H1 (cell line): ENCODE measurements around the gene CAPZB.

ENCODE experiments used
- ATF3 ChIP-seq: IDR thresholded peaks from 2 replicates; pipeline ENCODE4 v1.6.1; 2011; ENCODE audit warnings: low read depth, mild to moderate bottlenecking, low read length; ENCODE audit not compliant: insufficient read depth
- EZH2 ChIP-seq: fragments of 200-600 bp; sonication (generic); IDR thresholded peaks from 2 replicates; pipeline ENCODE4 v1.7.1; 2012; ENCODE audit warnings: low read depth, mild to moderate bottlenecking, moderate library complexity, low read length, inconsistent platforms; ENCODE audit not compliant: severe bottlenecking
- FOSL1 ChIP-seq: IDR thresholded peaks from 2 replicates; pipeline ENCODE4 v1.6.1; 2011; ENCODE audit warnings: mild to moderate bottlenecking, low read depth, low read length, moderate library complexity; ENCODE audit not compliant: insufficient read depth
- GABPA ChIP-seq: IDR thresholded peaks from 2 replicates; pipeline ENCODE4 v1.6.1; 2011; ENCODE audit warnings: mild to moderate bottlenecking, low read length, moderate library complexity, borderline replicate concordance; ENCODE audit not compliant: insufficient read depth
- POLR2A ChIP-seq, 2 experiments: IDR thresholded peaks; 1 replicate in 1 of 2; 2 replicates in 1 of 2; pipeline ENCODE4 v1.6.1; 2011; ENCODE audit warnings: low read depth in 2 of 2, low read length in 2 of 2, mild to moderate bottlenecking in 2 of 2; ENCODE audit errors: control extremely low read depth in 1 of 2
- POLR2AphosphoS5 ChIP-seq: IDR thresholded peaks from 2 replicates; pipeline ENCODE4 v1.6.1; 2011; ENCODE audit warnings: low read depth, low read length
- SRF ChIP-seq: IDR thresholded peaks from 2 replicates; pipeline ENCODE4 v1.6.1; 2011; ENCODE audit warnings: mild to moderate bottlenecking, low read depth, low read length, moderate library complexity
- TAF1 ChIP-seq: IDR thresholded peaks from 2 replicates; pipeline ENCODE4 v1.6.1; 2011; ENCODE audit warnings: mild to moderate bottlenecking, low read depth, low read length
- TF ChIP-seq, protein P1 (sequence below), 3 experiments: IDR thresholded peaks; 1 replicate in 2 of 3; 2 replicates in 1 of 3; pipeline versions ENCODE4 v1.5.1 to v1.6.1; 2011; ENCODE audit warnings: low read length in 3 of 3, mild to moderate bottlenecking in 3 of 3, inconsistent platforms in 2 of 3, low read depth in 1 of 3, moderate library complexity in 1 of 3; ENCODE audit not compliant: insufficient read depth in 1 of 3; ENCODE audit errors: control extremely low read depth in 1 of 3
- TF ChIP-seq, protein P2 (sequence below): IDR thresholded peaks from 2 replicates; pipeline ENCODE4 v1.6.1; 2011; ENCODE audit warnings: low read length, improper control_type of control experiment

DNA sequence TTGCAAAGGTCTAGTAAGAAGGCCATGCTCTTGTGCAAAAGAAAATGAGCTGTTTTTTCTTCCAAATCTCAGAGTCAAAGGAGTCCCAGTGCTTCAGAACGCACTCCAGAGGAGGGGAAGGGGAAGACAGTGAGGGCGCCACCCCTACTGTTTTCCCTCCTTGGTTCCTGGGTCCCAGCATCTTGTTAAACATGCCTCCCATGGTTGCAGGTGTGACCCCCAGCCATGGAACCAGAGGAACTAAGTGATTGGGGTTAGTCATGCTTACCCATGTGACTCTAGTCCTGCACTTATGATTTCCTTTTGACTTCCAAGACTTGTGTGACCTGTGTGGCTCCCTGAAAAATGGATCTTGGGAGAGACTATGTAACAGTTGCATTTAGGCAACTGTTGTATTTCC is 190.7 kb downstream of the CAPZB start:
- TF ChIP-seq, protein P1, sequence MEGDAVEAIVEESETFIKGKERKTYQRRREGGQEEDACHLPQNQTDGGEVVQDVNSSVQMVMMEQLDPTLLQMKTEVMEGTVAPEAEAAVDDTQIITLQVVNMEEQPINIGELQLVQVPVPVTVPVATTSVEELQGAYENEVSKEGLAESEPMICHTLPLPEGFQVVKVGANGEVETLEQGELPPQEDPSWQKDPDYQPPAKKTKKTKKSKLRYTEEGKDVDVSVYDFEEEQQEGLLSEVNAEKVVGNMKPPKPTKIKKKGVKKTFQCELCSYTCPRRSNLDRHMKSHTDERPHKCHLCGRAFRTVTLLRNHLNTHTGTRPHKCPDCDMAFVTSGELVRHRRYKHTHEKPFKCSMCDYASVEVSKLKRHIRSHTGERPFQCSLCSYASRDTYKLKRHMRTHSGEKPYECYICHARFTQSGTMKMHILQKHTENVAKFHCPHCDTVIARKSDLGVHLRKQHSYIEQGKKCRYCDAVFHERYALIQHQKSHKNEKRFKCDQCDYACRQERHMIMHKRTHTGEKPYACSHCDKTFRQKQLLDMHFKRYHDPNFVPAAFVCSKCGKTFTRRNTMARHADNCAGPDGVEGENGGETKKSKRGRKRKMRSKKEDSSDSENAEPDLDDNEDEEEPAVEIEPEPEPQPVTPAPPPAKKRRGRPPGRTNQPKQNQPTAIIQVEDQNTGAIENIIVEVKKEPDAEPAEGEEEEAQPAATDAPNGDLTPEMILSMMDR (IDR thresholded peaks at IDR 0.05; ENCODE audit: control extremely low read depth in 1 of 3, insufficient read depth in 1 of 3, low read depth in 1 of 3, low read length in 3 of 3) = no peak
- TF ChIP-seq SRF (no peak), POLR2AphosphoS5 (no peak), GABPA (no peak), TAF1 (no peak), EZH2 (no peak), POLR2A (IDR thresholded peaks at IDR 0.05; ENCODE audit: control extremely low read depth in 1 of 2, low read depth in 2 of 2, low read length in 2 of 2) (no peak), ATF3 (no peak), FOSL1 (no peak)
- TF ChIP-seq, protein P2, sequence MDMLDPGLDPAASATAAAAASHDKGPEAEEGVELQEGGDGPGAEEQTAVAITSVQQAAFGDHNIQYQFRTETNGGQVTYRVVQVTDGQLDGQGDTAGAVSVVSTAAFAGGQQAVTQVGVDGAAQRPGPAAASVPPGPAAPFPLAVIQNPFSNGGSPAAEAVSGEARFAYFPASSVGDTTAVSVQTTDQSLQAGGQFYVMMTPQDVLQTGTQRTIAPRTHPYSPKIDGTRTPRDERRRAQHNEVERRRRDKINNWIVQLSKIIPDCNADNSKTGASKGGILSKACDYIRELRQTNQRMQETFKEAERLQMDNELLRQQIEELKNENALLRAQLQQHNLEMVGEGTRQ = no peak
